GM21529 (cell line): ENCODE measurements around the gene WASHC1.
"Not testable (repeated sequence)": the region's sequence is repeated elsewhere in the genome, so short reads cannot be mapped to it uniquely, and the experiment has no call there.

Experiments
- ATAC-seq: cut with Tn5 transposase; IDR thresholded peaks from one replicate; pipeline ENCODE4 v1.9.1; 2021; ENCODE audit not compliant: unreplicated experiment

Gene WASHC1, protein sequence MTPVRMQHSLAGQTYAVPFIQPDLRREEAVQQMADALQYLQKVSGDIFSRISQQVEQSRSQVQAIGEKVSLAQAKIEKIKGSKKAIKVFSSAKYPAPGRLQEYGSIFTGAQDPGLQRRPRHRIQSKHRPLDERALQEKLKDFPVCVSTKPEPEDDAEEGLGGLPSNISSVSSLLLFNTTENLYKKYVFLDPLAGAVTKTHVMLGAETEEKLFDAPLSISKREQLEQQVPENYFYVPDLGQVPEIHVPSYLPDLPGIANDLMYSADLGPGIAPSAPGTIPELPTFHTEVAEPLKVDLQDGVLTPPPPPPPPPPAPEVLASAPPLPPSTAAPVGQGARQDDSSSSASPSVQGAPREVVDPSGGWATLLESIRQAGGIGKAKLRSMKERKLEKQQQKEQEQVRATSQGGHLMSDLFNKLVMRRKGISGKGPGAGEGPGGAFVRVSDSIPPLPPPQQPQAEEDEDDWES

DNA sequence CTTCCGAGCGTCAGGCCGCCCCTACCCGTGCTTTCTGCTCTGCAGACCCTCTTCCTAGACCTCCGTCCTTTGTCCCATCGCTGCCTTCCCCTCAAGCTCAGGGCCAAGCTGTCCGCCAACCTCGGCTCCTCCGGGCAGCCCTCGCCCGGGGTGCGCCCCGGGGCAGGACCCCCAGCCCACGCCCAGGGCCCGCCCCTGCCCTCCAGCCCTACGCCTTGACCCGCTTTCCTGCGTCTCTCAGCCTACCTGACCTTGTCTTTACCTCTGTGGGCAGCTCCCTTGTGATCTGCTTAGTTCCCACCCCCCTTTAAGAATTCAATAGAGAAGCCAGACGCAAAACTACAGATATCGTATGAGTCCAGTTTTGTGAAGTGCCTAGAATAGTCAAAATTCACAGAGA is at the start of gene WASHC1:
Gene WASHC1, minus strand, starts transcription at position 101 of the 400 bp plus-strand sequence. CDS start 4,457 bp downstream, outside the sequence.
- not testable (repeated sequence) for ATAC-seq

DNA sequence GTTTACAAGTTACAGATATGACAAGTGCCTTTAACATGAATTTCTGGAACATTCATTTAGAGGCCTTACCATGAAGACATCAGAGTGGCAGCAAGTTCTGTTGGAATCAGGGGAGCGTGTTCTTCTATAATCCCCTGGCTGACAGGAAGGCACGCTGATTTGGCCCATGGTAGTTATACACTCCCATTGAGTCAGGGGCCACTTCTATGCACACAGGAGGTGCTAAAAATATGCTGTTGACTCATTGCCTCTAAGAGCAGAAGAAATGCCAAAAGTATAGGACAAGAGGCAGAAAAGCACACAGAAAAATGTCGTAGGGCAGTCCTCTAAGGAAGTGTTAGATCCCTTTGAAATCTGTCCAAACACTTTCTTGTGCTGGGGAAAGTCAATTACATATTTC is 49.1 kb upstream of the WASHC1 start:
- not testable (repeated sequence) for ATAC-seq

DNA sequence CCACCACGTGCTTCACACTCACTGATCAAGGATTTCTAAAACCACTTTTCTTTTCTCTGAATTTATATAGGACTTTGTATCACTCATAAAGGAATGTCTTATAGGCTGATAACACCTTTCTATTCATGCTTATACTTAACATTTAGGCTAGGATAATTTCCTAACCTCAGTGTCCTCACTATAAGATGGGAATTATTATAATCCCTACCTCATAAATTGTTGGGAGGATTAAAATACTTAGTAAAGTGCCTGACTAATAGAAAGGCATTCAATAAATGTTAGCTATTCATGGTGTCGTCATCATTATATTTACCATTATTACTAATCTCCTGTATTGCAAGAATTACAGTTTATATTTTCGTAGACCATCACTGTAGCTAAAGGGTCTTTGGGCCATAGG is 47.1 kb upstream of the WASHC1 start:
- ATAC-seq = not testable (repeated sequence)

DNA sequence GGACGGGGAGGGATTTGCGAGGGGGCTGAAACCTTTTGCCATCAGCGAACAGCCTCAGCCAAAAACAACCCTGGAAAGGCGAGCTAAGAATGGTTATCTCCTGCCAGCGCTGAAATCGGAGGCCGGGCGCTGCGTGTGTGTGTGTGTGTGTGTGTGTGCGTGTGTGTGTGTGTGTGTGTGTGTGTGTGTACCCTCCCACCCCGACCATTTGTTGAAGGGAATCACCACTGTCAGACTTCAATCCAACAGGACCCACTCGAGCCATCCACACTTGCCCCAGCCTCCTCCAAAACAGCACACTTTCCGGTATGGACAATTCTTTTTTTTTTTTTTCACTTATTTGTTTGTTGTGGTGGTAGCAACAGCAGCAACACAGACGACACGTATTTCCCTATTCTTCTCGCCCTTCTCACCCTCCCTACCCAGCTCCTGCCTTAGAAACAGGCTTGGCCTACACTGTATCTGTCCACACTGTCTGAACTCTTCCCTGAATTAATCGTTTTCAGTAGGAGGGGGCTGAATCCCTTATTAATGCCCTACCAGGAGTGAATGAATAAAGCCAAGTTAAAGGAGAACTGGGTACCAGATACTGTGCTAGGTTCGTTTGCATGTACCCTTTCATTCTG is 44.8 kb upstream of the WASHC1 start:
- ATAC-seq = not testable (repeated sequence)

DNA sequence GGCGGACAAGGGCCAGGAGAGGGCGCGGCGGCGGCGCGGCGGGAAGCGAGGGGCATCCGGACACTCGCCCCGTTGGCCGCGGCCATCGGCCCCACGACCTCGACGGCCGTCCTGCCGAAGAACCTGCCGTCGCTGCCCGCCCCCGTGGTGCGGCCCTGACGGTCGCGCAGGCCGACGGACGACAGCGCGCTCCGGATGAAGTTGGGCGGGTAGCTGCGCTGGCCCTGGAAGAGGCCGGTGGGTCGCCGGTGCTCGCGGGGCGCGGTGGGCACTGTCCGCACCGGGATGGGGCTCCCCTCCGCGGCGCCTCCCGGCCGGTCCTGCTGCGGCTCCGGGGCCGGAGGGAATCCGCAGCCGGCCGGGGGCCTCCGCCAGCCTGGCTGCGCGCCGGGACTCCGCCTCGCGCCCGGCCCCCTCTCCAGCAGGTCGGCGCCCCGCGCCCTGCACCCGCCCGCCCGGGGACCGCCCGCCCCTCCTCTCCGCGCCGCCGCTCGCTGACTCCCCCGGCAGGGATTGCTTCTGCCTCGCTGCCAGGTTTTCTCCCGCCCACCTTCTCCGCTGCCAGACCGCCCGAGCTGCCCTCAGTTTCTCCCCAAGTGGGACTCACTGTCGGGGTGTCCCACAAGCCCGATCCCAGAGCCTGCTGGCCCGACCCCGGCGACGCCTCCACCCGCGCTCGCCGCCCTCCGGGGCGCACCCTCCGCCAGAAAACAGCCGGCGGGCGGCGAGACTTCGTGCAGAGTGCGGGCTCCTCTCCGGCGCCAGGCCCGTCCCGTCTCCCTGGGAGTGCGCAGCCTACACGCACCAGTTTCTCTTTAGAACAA is 44.0 kb upstream of the WASHC1 start:
- not testable (repeated sequence) for ATAC-seq

DNA sequence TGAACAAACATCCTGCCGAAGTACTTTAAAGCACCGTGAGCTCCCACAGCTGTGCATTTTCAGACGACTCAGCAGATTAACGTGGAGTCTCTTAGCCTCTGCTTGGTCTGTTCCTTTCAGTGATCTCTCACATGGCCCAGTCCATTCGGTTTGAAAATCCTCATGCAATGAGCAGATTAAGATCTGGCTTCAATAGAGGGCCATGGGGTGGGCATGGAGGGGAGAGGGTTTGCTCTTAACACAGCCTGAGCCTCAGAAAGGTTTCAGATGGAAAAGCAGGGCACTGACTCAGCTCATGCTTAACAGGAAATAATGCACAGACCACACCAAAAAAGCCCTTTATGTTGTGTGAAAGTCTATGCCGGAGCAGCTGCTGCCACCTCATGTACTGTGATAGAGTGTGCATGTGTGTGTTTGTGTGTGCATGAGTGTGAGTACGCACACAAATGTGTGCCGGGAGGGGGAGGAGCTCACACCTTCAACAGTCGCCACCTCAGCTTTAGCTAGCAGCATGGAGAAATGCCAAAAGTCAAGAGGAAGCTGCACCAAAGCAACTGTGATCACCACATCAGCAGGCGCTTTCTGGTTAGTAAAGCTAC is 33.9 kb upstream of the WASHC1 start:
- ATAC-seq = peak; percentile 57

DNA sequence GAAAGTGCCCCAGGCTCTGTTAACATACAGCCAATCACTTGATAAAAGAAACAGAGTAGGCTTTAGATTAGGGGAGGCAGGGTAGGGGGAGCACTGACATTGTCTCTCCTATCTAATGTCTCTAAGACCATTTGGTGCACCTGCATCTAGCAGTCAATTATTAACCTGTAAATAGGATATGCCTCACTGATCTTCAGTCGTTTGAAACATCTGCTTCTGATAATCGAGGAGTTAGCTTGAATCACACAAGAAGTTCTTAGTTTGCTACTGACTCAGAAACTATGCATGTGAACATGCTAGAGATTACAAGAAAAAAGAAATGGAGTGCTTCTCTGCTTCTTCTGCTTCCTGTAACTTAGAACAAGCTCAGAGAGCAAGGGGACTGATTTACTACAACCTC is 23.4 kb upstream of the WASHC1 start:
- ATAC-seq = peak; percentile 85

DNA sequence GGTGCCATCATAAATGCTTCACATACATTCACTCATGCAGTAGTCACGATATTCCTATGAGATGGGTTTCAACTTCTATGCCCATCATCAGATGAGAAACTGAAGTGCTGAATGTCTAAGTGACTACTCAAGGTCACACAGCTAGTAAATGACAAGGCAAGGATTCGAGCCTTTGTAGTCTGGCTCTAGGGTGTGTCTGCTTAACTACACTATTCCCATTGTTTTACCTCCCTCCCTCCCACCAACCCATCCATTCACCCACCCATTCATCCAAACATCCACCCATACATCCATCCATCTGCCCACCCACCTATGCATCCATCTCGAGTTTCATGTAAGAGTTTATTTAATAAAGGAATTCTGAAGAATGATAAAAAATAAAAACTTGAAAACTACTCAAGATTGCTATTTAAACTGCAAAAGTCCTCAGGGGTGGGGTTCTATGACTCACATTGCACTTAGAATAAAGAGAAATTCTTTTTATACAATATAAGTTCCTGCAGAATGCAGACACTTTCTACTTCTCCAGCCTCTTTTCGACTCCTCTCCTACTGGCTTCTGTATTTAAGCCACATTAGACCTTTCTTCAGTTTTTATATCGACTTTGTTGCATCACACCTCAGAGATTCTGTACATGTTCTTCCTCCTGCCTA is 19.1 kb upstream of the WASHC1 start:
- ATAC-seq = not testable (repeated sequence)

DNA sequence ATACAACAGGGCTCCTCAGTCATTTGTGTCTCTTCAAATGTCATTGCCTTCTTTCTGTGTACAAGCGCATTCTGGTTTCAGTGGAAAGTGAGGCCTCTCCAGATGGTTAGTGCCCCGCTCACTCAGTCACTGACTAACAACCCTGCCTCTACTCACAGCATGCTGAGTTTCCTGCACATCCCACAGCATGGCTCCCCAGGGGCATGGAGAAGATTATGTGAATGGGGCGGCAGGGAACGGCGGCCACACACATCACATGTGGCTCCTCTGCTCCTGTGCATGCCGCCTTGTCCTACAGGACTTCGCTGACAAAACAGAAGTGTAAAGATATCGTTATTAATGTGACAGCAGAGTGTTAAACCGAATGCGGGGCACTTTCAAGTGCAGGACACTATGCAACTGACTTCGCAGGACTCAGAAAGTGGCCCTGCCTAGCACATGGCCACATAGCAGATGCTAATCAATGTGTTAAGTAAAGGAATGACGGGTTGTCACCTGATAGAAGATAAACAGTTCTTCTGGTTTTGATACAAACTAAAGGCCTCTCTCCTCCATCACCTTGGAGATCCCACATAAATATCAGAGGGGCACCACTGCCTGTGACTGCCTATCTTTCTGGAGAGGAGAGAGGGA is 17.5 kb upstream of the WASHC1 start:
- ATAC-seq = not testable (repeated sequence)

DNA sequence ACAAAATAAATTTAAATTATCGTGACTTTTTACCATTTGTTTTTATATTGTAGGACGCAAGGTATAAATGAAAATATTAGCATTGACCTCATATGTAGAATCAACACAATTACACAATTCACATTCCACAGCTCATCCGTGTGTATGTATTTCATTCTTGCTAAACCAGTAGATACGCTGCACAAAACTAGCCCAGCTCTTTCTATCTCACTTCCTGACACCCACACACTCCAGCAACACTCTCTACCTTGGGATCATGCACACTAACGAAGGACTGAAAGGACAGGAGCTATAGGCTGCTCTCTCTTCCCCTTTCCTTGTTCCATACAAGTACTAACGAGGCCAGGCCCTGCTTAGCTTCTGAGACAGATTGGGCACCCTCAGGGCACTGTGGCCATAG is 16.9 kb upstream of the WASHC1 start:
- not testable (repeated sequence) for ATAC-seq

DNA sequence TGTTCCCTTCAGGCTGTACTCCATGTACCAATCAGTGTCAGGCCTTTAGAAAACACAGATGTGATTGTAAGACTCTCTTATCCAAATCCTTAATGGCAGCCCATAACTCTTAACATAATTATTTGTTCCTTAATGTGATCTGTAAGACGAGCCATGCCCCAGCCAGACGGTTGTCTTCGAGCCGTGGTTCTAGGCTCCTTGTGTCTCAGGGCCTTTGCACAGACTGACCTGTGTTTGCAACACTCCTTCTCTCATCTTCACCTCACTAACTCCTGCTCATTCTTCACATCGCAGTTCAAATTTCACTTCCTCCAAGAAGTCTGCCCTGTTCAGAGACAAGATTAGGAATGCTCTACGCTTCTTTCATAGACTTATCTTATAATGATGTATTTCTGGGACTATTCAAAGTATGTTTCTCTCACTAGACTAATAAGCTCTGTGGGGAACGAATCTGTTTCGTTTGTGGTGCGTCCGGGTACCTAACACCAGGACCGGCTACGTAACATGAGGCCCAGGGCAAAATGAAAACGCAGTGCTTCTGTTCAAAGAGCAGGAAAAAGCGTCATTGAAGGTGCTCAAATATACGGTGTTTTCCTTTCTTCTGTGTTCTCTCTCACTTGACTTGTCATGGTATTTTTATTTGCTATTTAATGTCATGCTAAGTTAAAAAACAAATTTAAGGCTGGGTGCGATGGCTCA is 16.1 kb upstream of the WASHC1 start:
- not testable (repeated sequence) for ATAC-seq

DNA sequence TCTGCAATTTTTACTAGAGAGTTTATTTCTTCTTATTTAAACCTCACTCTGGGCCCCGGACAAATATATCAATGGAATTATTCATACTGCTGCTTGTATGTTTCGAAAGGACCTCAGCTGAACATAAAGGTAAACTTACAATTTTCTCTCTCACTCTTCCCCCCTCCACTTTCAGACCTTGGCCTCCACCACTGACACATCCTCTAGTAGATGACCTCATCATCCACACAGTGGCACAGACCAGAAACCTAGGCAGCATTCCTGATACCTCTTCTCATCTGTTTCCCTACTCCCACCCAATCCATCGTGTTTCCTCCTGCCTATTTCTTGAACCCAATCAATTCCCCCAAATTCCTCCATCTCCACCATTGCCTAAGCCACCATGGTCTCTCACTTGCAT is 15.2 kb upstream of the WASHC1 start:
- ATAC-seq = not testable (repeated sequence)

DNA sequence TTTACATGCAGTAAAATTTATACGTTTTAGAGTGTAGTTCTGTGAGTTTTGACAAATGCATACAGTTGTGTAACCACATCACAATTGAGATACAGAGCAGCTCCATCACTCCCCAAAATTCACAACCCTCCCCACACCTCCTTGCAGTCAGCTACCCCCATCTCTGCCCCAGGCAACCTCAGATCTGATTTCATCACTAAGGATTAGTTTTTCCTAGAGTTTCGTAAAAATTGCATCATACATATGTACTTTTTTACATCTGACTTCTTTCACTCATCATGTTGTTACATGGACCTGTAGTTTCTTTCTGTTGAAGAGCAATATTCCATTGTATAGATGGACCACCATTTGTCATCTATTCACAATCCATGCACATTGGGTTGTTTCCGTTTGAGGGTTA is 14.4 kb upstream of the WASHC1 start:
- not testable (repeated sequence) for ATAC-seq

DNA sequence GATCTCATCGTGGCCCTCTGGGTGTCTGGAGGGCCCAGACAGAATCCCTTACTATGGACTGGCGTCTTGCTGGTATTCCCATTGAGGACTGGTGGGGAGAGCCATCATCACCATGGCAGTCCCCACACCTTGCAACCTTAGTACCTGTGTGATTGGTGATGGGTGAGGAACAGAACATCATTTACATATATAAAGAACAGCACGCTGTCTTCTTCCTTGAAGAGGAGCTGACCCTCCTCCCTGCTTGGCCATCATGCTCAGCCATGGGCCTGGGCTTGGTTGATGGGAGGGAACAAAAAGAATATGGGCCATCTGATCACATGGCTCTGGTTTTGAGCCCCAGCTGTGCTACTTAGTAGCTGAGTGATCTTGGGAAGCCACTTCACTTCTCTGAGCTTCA is 13.9 kb upstream of the WASHC1 start:
- ATAC-seq = not testable (repeated sequence)

DNA sequence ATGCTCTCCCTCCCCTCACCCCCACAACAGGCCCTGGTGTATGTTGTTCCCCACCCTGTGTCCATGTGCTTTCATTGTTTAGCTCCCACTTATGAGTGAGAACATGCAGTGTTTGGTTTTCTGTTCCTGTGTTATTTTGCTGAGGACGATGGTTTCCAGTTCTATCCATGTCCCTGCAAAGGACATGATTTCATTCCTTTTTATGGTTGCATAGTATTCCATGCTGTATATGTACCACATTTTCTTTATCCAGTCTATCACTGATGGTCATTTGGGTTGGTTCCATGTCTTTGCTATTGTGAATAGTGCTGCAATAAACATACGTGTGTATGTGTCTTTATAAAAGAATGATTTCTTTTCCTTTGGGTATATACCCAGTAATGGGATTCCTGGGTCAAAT is 12.6 kb upstream of the WASHC1 start:
- ATAC-seq = not testable (repeated sequence)

DNA sequence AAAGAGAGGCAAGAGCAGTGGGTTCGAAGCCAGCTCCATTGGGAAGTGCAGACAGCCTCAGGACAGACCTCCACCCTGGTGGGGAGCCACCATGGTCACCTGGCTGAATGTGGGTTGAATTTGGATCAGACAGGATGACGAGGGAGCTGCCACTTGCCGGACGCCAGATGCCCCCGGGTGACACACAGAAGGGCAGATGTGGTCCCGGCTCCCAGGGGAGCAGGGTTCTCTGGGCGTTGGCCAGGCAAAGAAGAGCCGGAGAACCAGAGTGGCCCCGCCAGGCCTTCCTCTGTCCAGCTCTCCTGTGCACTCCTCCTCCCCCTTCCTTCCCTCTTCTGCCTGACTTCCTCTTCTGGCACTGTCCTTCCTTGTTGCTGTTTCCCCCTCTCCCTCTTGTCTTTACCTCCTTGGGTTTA is 12.0 kb upstream of the WASHC1 start:
- not testable (repeated sequence) for ATAC-seq

DNA sequence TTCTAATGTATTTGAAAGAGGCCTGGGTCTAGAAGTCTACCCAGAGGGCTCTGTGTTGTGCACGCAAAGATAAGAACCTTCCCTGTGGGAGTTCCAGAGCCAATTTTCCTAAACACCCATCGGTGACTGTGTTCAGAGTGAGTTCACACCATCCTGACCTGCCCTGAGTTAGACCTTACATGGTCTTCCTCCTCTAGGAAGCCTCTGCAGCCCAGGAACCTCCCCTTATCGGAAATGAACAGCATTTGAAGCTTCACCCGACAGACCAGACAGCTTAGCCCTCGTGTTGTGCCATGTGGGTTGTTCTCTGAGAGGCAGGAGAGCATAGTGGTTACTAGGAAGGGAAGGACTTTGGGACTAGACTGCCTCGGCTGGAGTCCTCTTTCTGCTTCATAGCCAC is 3.1 kb upstream of the WASHC1 start:
- ATAC-seq = not testable (repeated sequence)

DNA sequence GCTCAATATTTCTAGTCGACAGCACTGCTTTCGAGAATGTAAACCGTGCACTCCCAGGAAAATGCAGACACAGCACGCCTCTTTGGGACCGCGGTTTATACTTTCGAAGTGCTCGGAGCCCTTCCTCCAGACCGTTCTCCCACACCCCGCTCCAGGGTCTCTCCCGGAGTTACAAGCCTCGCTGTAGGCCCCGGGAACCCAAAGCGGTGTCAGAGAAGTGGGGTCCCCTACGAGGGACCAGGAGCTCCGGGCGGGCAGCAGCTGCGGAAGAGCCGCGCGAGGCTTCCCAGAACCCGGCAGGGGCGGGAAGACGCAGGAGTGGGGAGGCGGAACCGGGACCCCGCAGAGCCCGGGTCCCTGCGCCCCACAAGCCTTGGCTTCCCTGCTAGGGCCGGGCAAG is 481 bp downstream of the WASHC1 start:
- ATAC-seq = not testable (repeated sequence)

DNA sequence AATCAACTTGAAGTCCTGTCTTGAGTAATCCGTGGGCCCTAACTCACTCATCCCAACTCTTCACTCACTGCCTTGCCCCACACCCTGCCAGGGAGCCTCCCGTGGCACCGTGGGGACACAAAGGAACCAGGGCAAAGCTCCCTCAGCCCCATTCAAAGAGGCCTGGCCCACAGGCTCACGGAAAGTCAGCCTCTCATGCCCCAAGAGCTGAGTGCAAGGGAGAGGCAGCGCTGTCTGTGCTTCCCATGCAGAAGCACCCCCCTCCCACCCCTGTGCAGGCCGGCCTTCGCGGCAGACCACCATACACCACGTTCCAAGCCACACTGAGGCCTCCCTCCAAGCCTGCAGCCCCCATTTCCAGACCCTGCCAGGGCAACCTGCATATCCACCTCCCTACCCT is 7.6 kb downstream of the WASHC1 start:
- ATAC-seq = not testable (repeated sequence)
